ENCODE results near the gene EFNA5.

DNA sequence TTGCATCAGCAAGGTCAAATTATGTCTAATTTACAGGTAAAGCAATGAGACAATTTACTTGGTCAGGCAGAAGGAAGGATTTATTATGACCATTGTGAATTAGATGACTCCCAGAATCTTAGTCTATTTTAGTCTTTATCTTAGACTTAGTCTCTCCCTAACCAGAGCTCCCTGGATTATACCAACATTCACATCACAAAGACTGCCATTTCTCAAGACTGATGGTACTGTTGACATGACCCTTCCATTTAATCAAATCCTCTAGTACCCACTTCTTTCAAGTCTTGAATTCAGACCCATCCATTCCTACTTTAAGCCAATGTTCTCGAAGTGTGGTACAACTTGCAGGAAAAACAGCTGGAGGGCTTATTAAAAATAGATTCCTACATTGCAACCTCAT, 257.0 kb downstream of the EFNA5 start:
- TF ChIP-seq, protein P1, sequence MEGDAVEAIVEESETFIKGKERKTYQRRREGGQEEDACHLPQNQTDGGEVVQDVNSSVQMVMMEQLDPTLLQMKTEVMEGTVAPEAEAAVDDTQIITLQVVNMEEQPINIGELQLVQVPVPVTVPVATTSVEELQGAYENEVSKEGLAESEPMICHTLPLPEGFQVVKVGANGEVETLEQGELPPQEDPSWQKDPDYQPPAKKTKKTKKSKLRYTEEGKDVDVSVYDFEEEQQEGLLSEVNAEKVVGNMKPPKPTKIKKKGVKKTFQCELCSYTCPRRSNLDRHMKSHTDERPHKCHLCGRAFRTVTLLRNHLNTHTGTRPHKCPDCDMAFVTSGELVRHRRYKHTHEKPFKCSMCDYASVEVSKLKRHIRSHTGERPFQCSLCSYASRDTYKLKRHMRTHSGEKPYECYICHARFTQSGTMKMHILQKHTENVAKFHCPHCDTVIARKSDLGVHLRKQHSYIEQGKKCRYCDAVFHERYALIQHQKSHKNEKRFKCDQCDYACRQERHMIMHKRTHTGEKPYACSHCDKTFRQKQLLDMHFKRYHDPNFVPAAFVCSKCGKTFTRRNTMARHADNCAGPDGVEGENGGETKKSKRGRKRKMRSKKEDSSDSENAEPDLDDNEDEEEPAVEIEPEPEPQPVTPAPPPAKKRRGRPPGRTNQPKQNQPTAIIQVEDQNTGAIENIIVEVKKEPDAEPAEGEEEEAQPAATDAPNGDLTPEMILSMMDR (IDR thresholded peaks at IDR 0.05): no peak
- no peak for TF ChIP-seq POLR2AphosphoS5 (IDR thresholded peaks at IDR 0.05)
